Smooth muscle cell (in vitro differentiated cells): Measurements from ENCODE around the gene DOC2B. TPM values are rescaled to one million over a fixed set of nuclear protein-coding genes. Genes with fewer than 3 reads are reported as not detected.
"Not testable (repeated sequence)": the region's sequence is repeated elsewhere in the genome, so short reads cannot be mapped to it uniquely, and the experiment has no call there.

ENCODE experiments used
- DNase-seq: peaks from one replicate; lab custom pipeline; 2025; ENCODE audit not compliant: unreplicated experiment; lab: John Stamatoyannopoulos, UW
- H2AFZ ChIP-seq: fragments of 200-600 bp; sonication (generic); 2 replicates; pipeline ENCODE4 v1.6.0; 2016; ENCODE audit warnings: antibody characterized with exemption, low read depth, mild to moderate bottlenecking
- H3F3A ChIP-seq: fragments of 200-600 bp; sonication (generic); 2 replicates; pipeline ENCODE4 v1.6.0; 2017; ENCODE audit warnings: antibody characterized with exemption, low read depth
- H3K27ac ChIP-seq: fragments of 200-600 bp; sonication (generic); 2 replicates; pipeline ENCODE4 v1.5.1; 2016; ENCODE audit warnings: low read depth, mild to moderate bottlenecking
- H3K27me3 ChIP-seq: fragments of 200-600 bp; sonication (generic); 2 replicates; pipeline ENCODE4 v1.6.1; 2016; ENCODE audit warnings: low read depth, mild to moderate bottlenecking
- H3K36me3 ChIP-seq: fragments of 200-600 bp; sonication (generic); 2 replicates; pipeline ENCODE4 v1.5.1; 2016; ENCODE audit warnings: low read depth
- H3K4me1 ChIP-seq: fragments of 200-600 bp; sonication (generic); 2 replicates; pipeline ENCODE4 v1.5.1; 2016; ENCODE audit warnings: low read depth
- H3K4me2 ChIP-seq: fragments of 200-600 bp; sonication (generic); 2 replicates; pipeline ENCODE4 v1.6.0; 2016; ENCODE audit warnings: mild to moderate bottlenecking
- H3K4me3 ChIP-seq: fragments of 200-600 bp; sonication (generic); 2 replicates; pipeline ENCODE4 v1.5.1; 2016; ENCODE audit warnings: mild to moderate bottlenecking
- H3K79me2 ChIP-seq: fragments of 200-600 bp; sonication (generic); 2 replicates; pipeline ENCODE4 v1.6.0; 2016; ENCODE audit warnings: low read depth, mild to moderate bottlenecking
- H3K9ac ChIP-seq: fragments of 200-600 bp; sonication (generic); 2 replicates; pipeline ENCODE4 v1.6.0; 2016; ENCODE audit warnings: low read depth
- H3K9me3 ChIP-seq: fragments of 200-600 bp; sonication (generic); replicated peaks from 2 replicates; pipeline ENCODE4 v1.5.1; 2016; ENCODE audit warnings: low read depth
- H4K20me1 ChIP-seq: fragments of 200-600 bp; sonication (generic); 2 replicates; pipeline ENCODE4 v1.6.0; 2016; ENCODE audit warnings: low read depth
- WGBS: methylation state at CpG from one replicate; pipeline ENCODE4 v1.1.7; 2016; ENCODE audit warnings: low lambda C conversion rate; 5-methylcytosine and 5-hydroxymethylcytosine counted together
- polyA plus RNA-seq: library from polyadenylated mRNA; unstranded; fragments of >200 nt; fragmentation: Nextera tagmentation; extraction: Ambion mirVana; gene quantifications from 2 replicates; pipeline ENCODE4 v1.2.1, GENCODE V29; 2016
- total RNA-seq: library from RNA; depleted of rRNA; stranded (reverse); fragments of >200 nt; gene quantifications from 2 replicates; pipeline ENCODE4 v1.2.3, GENCODE V29; 2014
- TF ChIP-seq, protein P1 (sequence below): fragments of 200-600 bp; sonication (generic); IDR thresholded peaks from 2 replicates; pipeline ENCODE4 v1.5.1; 2017; ENCODE audit warnings: borderline replicate concordance, mild to moderate bottlenecking, antibody characterized with exemption; ENCODE audit not compliant: insufficient read depth, poor library complexity, severe bottlenecking

The DOC2B gene
- total and polyA plus RNA-seq, 2 experiments from 2014 or later: 0.24 to 0.27 TPM

DNA sequence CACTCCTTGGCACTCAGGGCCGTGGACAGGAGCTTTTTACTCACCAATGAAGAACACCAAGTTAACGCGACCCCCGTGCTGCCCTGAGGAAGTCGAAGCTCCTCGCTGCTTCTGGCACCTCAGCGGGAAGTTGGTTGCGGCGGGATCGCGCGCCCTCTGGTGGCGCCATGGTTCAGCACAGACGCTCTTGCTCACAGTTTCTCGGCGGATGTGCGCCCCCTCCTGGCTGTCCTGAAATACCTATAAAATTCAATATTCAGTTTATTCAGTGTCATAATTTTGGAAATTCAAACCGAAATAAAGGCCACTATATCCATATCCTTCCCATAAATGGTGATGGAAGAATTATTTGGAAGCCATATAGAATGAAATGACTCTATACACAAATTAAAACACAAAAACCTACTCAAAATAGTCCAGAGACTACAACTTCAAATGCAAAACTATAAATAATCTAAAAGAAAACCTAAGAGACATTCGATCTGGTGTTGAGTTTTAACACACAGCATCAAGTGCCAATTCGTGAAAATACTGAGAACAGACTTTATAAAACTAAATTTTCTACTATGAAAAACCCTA lies 63.0 kb downstream of the DOC2B start:
- H2AFZ ChIP-seq, H3K4me1 ChIP-seq, H3K9me3 ChIP-seq, H4K20me1 ChIP-seq, DNase-seq, H3K27me3 ChIP-seq, H3K9ac ChIP-seq, H3K27ac ChIP-seq, H3K79me2 ChIP-seq, H3K36me3 ChIP-seq, H3K4me3 ChIP-seq, H3F3A ChIP-seq, H3K4me2 ChIP-seq: not testable (repeated sequence)
- TF ChIP-seq, protein P1, sequence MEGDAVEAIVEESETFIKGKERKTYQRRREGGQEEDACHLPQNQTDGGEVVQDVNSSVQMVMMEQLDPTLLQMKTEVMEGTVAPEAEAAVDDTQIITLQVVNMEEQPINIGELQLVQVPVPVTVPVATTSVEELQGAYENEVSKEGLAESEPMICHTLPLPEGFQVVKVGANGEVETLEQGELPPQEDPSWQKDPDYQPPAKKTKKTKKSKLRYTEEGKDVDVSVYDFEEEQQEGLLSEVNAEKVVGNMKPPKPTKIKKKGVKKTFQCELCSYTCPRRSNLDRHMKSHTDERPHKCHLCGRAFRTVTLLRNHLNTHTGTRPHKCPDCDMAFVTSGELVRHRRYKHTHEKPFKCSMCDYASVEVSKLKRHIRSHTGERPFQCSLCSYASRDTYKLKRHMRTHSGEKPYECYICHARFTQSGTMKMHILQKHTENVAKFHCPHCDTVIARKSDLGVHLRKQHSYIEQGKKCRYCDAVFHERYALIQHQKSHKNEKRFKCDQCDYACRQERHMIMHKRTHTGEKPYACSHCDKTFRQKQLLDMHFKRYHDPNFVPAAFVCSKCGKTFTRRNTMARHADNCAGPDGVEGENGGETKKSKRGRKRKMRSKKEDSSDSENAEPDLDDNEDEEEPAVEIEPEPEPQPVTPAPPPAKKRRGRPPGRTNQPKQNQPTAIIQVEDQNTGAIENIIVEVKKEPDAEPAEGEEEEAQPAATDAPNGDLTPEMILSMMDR: peak; percentile 25
- 21% methylated on average over 9 of the region's 20 CpGs for WGBS

DNA sequence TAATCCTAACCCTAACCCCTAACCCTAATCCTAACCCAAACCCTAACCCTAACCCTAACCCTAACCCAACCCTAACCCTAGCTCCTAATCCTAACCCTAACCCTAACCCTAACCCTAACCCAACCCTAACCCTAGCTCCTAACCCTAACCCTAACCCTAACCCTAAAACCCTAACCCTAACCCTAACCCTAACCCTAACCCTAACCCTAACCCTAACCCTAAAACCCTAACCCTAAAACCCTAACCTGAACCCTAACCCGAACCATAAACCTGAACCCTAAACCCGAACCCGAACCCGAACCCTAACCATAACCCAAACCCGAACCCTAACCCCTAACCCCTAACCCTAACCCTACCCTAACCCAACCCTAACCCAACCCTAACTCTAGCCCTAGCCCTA lies 68.3 kb downstream of the DOC2B start:
- WGBS: no CpG with 5 or more reads among the region's 5 CpGs
- not testable (repeated sequence) for DNase-seq, H3K4me3 ChIP-seq

More for the DNA sequence above, 68.3 kb downstream of the DOC2B start:
- not testable (repeated sequence) for H3K9ac ChIP-seq, H3K4me2 ChIP-seq, H3K27ac ChIP-seq, H3K9me3 ChIP-seq, H3K79me2 ChIP-seq, H4K20me1 ChIP-seq, H3K36me3 ChIP-seq, H3K4me1 ChIP-seq, H2AFZ ChIP-seq, H3F3A ChIP-seq, H3K27me3 ChIP-seq

Other genes starting within 250 kb of the DOC2B start
- gene SCGB1C2, start 44.1 kb downstream of the DOC2B start, total RNA-seq: not detected in 2 replicates
- gene SCGB1C2, start 44.1 kb downstream of the DOC2B start, polyA plus RNA-seq: not detected in 2 replicates
- 0.67 and 1.8 TPM in 2 replicates for gene RPH3AL, start 171.2 kb upstream of the DOC2B start, total RNA-seq
- gene RPH3AL, start 171.2 kb upstream of the DOC2B start, polyA plus RNA-seq: 1.3 and 3.3 TPM in 2 replicates